NCI-H1105 treated with DMSO at 0.1 percent for 48 hours (cell line): ENCODE results near the gene PRKCH.

ENCODE experiments used
- DNase-seq: peaks from one replicate; lab custom pipeline; 2025; lab: John Stamatoyannopoulos, UW

Gene PRKCH

GRCh38 chr14:61491876-61492434 is 170.6 kb downstream of the PRKCH start:
- DNase-seq = no peak

- no peak for DNase-seq
Measured at GRCh38 chr14:61492474-61492873, 171.1 kb downstream of the PRKCH start.

- no peak for DNase-seq
Measured at GRCh38 chr14:61493239-61493638, 171.9 kb downstream of the PRKCH start.

GRCh38 chr14:61494018-61494417 is 172.6 kb downstream of the PRKCH start:
- no peak for DNase-seq

GRCh38 chr14:61495809-61496208 is 174.4 kb downstream of the PRKCH start:
- DNase-seq = no peak

- no peak for DNase-seq
Measured at GRCh38 chr14:61498303-61498702, 176.9 kb downstream of the PRKCH start.

- DNase-seq = no peak
Measured at GRCh38 chr14:61498811-61499210, 177.4 kb downstream of the PRKCH start.

- no peak for DNase-seq
Measured at GRCh38 chr14:61499991-61500390, 178.6 kb downstream of the PRKCH start.

GRCh38 chr14:61501714-61502458 is 180.5 kb downstream of the PRKCH start:
- DNase-seq = no peak

- DNase-seq = no peak
Measured at GRCh38 chr14:61502459-61503093, 181.2 kb downstream of the PRKCH start.

GRCh38 chr14:61503167-61503801 is 181.9 kb downstream of the PRKCH start:
- no peak for DNase-seq

GRCh38 chr14:61504901-61505300 is 183.5 kb downstream of the PRKCH start:
- no peak for DNase-seq

- DNase-seq = no peak
Measured at GRCh38 chr14:61505815-61506809, 184.7 kb downstream of the PRKCH start.

GRCh38 chr14:61508526-61508925 is 187.1 kb downstream of the PRKCH start:
- DNase-seq = no peak

- no peak for DNase-seq
Measured at GRCh38 chr14:61510736-61511557, 189.6 kb downstream of the PRKCH start.

GRCh38 chr14:61511558-61511948 is 190.2 kb downstream of the PRKCH start:
- no peak for DNase-seq

GRCh38 chr14:61512026-61512834 is 190.9 kb downstream of the PRKCH start:
- DNase-seq = no peak

- no peak for DNase-seq
Measured at GRCh38 chr14:61513986-61514830, 192.8 kb downstream of the PRKCH start.

GRCh38 chr14:61514927-61515326 is 193.5 kb downstream of the PRKCH start:
- DNase-seq = no peak
